Transverse colon (tissue), 4 donors: Measurements from ENCODE around the gene HEPN1.

Source experiments
- EP300 ChIP-seq: sonication (generic); formaldehyde crosslinking; IDR thresholded peaks from one replicate; pipeline ENCODE4 v1.6.1; 2017; ENCODE audit warnings: antibody characterized with exemption, low read depth
- POLR2A ChIP-seq: fragments of 450-650 bp; IDR thresholded peaks from one replicate; pipeline ENCODE4 v1.6.1; 2016; ENCODE audit warnings: antibody characterized with exemption, mild to moderate bottlenecking, moderate library complexity
- POLR2AphosphoS5 ChIP-seq, 3 donors: sonication (generic); formaldehyde crosslinking; IDR thresholded peaks; one replicate each; pipeline ENCODE4 v1.6.1; 2016; ENCODE audit warnings: antibody characterized with exemption in 3 of 3
- TF ChIP-seq, protein P1 (sequence below), 5 experiments: fragments of 200-600 bp in 3 of 5; fragments of 450-650 bp in 2 of 5; sonication (generic) in 3 of 5; IDR thresholded peaks; 1 replicate in 2 of 5; 2 replicates in 3 of 5; pipeline ENCODE4 v1.5.1; 2016 to 2017; ENCODE audit warnings: antibody characterized with exemption in 5 of 5, inconsistent platforms in 3 of 5, mild to moderate bottlenecking in 2 of 5, moderate library complexity in 1 of 5

DNA sequence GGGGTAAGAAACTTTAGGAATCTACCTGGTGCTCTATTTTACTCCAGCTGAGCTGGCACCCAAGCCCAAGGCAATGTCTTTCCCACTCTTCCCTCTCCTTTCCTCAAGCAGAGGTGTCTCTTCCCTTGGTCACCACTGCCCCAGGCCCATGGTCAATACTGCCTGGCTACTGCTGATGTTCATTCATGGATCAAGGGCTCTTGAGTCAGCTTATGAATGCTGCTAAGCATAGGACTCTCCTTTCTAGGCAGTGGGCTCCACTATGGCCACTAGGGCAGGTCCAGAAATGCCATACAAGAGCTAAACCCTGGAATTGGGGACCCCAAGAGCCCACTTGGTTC is 2.7 kb upstream of the HEPN1 start:
- TF ChIP-seq, protein P1, sequence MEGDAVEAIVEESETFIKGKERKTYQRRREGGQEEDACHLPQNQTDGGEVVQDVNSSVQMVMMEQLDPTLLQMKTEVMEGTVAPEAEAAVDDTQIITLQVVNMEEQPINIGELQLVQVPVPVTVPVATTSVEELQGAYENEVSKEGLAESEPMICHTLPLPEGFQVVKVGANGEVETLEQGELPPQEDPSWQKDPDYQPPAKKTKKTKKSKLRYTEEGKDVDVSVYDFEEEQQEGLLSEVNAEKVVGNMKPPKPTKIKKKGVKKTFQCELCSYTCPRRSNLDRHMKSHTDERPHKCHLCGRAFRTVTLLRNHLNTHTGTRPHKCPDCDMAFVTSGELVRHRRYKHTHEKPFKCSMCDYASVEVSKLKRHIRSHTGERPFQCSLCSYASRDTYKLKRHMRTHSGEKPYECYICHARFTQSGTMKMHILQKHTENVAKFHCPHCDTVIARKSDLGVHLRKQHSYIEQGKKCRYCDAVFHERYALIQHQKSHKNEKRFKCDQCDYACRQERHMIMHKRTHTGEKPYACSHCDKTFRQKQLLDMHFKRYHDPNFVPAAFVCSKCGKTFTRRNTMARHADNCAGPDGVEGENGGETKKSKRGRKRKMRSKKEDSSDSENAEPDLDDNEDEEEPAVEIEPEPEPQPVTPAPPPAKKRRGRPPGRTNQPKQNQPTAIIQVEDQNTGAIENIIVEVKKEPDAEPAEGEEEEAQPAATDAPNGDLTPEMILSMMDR (IDR thresholded peaks at IDR 0.05) = no peak
- TF ChIP-seq EP300 = no peak
- TF ChIP-seq POLR2AphosphoS5 (IDR thresholded peaks at IDR 0.05) = no peak
- no peak for TF ChIP-seq POLR2A
